HepG2 (cell line): ENCODE measurements around the gene FBXL20.

Experiments used
- CTCF ChIP-seq: sonication (generic); formaldehyde crosslinking; IDR thresholded peaks from 2 replicates; pipeline ENCODE4 v1.5.0; 2020; ENCODE audit warnings: mild to moderate bottlenecking, missing genetic modification reagents, moderate library complexity
- JUN ChIP-seq: sonication (generic); formaldehyde crosslinking; IDR thresholded peaks from 2 replicates; pipeline ENCODE4 v1.4.0; 2020; ENCODE audit warnings: mild to moderate bottlenecking, missing genetic modification reagents
- JUND ChIP-seq: sonication (generic); formaldehyde crosslinking; IDR thresholded peaks from 2 replicates; pipeline ENCODE4 v1.8.0; 2022; ENCODE audit warnings: mild to moderate bottlenecking, missing genetic modification reagents
- REST ChIP-seq, 2 experiments: IDR thresholded peaks; 2 replicates each; pipeline ENCODE4 v1.6.1; 2011 to 2012; ENCODE audit warnings: low read length in 2 of 2, borderline replicate concordance in 1 of 2, low read depth in 1 of 2, mild to moderate bottlenecking in 1 of 2, moderate library complexity in 1 of 2

- no peak for TF ChIP-seq JUND (CRISPR knock-in tag)
- TF ChIP-seq JUN (CRISPR knock-in tag), result no peak
- no peak for TF ChIP-seq REST (IDR thresholded peaks at IDR 0.05; ENCODE audit: borderline replicate concordance in 1 of 2, low read depth in 1 of 2, low read length in 2 of 2)
- TF ChIP-seq CTCF (CRISPR knock-in tag), result no peak
Measured at GRCh38 chr17:39304188-39304587, 97.2 kb downstream of the FBXL20 start.
